Measurements from ENCODE around the gene CRYGA.
"Not testable (repeated sequence)": the region's sequence is repeated elsewhere in the genome, so short reads cannot be mapped to it uniquely, and the experiment has no call there.

Gene CRYGA

GRCh38 chr2:208124013-208124715 lies 39.2 kb downstream of the CRYGA start, which contains the start of gene CRYGD:
TSS of gene CRYGD (minus strand) at chr2:208124524. CDS start at chr2:208124473, 51 bp downstream.
- DNase-seq, result not testable (repeated sequence)

- DNase-seq, result no peak
Observed at GRCh38 chr2:208122248-208122647, 41.1 kb downstream of the CRYGA start.

GRCh38 chr2:208118918-208119317 lies 44.5 kb downstream of the CRYGA start:
- no peak for DNase-seq

GRCh38 chr2:208117390-208117789 lies 46.0 kb downstream of the CRYGA start:
- DNase-seq, result not testable (repeated sequence)

- no peak for DNase-seq
Observed at GRCh38 chr2:208112969-208113368, 50.4 kb downstream of the CRYGA start.

GRCh38 chr2:208112273-208112745 lies 51.1 kb downstream of the CRYGA start:
- DNase-seq, result not testable (repeated sequence)

All from activated naive CD4-positive, alpha-beta T cell treated with Interleukin-2 at 50 U/mL for 16 hours (primary cell).